GM18858 (cell line): Measurements from ENCODE around the gene CD59.
"Not testable (repeated sequence)": the region's sequence is repeated elsewhere in the genome, so short reads cannot be mapped to it uniquely, and the experiment has no call there.

Experiments used
- ATAC-seq: cut with Tn5 transposase; IDR thresholded peaks from one replicate; pipeline ENCODE4 v1.9.1; 2021; ENCODE audit not compliant: unreplicated experiment

CD59 gene

GRCh38 chr11:33743291-33743690 is 7.1 kb upstream of the CD59 start:
- no peak for ATAC-seq

- no peak for ATAC-seq
Measured at GRCh38 chr11:33742249-33742851, 6.1 kb upstream of the CD59 start.

- ATAC-seq = no peak
Measured at GRCh38 chr11:33741806-33742205, 5.6 kb upstream of the CD59 start.

GRCh38 chr11:33737362-33737821 is 1.2 kb upstream of the CD59 start:
- ATAC-seq = no peak

GRCh38 chr11:33735271-33736147 is 714 bp downstream of the CD59 start:
- ATAC-seq = peak; percentile 38

GRCh38 chr11:33734441-33735270 is 1.6 kb downstream of the CD59 start:
- ATAC-seq = no peak

GRCh38 chr11:33733980-33734379 is 2.2 kb downstream of the CD59 start:
- ATAC-seq = no peak

- no peak for ATAC-seq
Measured at GRCh38 chr11:33731723-33732531, 4.3 kb downstream of the CD59 start.

- no peak for ATAC-seq
Measured at GRCh38 chr11:33730716-33731115, 5.5 kb downstream of the CD59 start.

- ATAC-seq = not testable (repeated sequence)
Measured at GRCh38 chr11:33729072-33729664, 7.1 kb downstream of the CD59 start.

GRCh38 chr11:33727539-33727938 is 8.7 kb downstream of the CD59 start:
- ATAC-seq = not testable (repeated sequence)

- no peak for ATAC-seq
Measured at GRCh38 chr11:33725496-33725895, 10.7 kb downstream of the CD59 start.

GRCh38 chr11:33724644-33725035 is 11.6 kb downstream of the CD59 start:
- no peak for ATAC-seq

GRCh38 chr11:33723238-33723881 is 12.9 kb downstream of the CD59 start:
- no peak for ATAC-seq

- ATAC-seq = peak; percentile 87
Measured at GRCh38 chr11:33722590-33723234, 13.5 kb downstream of the CD59 start.

GRCh38 chr11:33721984-33722383 is 14.2 kb downstream of the CD59 start:
- ATAC-seq = no peak

- no peak for ATAC-seq
Measured at GRCh38 chr11:33721426-33721825, 14.8 kb downstream of the CD59 start.

GRCh38 chr11:33719587-33719986 is 16.6 kb downstream of the CD59 start:
- ATAC-seq = no peak

- no peak for ATAC-seq
Measured at GRCh38 chr11:33718440-33718839, 17.8 kb downstream of the CD59 start.
